ENCODE data around the gene KHDRBS2.

Gene KHDRBS2

GRCh38 chr6:62285612-62286469, at the start of gene KHDRBS2:
TSS of gene KHDRBS2 (minus strand) at chr6:62286225.
- DNase-seq (ENCODE audit: low read depth), result peak; percentile 0

DNA sequence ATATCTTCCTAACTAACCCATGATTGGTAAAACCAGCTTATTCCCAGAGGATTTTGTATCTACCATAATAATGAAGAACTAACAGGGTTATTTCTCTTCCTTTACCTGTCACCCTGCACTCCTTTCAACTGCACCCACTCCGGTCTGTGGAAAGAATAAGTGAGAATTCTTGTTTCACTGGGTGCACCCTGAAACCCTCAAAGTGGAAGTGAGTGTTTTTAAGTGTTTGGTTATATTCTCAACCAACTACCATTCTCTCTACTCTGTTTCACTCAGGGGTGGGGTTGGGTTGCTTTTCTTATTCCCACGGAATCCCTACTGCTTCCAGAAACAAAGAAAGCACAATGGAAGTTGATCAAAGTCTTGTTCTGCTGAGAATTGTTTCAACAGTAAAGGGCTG, 42.6 kb upstream of the KHDRBS2 start:
- DNase-seq (ENCODE audit: low read depth), result no peak

DNA sequence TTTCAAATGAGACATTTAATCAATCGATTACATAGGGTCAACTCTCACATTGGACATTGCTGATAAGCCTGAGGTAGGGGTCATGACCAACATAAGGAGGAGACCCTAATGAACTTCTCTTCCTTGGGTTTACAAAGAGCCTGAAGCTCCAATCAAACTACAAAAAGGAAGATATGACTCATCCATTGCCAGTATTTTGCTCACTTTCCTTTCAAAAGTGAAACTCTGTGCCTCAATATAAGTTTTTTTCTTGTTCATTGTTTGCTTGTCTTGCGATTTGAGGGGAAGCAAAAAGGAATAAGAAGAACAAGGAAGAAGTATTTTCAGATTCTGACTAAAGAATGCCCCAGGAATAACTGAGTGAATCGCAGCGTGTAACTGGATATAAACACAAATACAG, 38.8 kb upstream of the KHDRBS2 start:
- DNase-seq (ENCODE audit: low read depth), result no peak

- DNase-seq (ENCODE audit: low read depth), result no peak
These were observed 37.9 kb upstream of the KHDRBS2 start for GRCh38 chr6:62323818-62324431.

DNA sequence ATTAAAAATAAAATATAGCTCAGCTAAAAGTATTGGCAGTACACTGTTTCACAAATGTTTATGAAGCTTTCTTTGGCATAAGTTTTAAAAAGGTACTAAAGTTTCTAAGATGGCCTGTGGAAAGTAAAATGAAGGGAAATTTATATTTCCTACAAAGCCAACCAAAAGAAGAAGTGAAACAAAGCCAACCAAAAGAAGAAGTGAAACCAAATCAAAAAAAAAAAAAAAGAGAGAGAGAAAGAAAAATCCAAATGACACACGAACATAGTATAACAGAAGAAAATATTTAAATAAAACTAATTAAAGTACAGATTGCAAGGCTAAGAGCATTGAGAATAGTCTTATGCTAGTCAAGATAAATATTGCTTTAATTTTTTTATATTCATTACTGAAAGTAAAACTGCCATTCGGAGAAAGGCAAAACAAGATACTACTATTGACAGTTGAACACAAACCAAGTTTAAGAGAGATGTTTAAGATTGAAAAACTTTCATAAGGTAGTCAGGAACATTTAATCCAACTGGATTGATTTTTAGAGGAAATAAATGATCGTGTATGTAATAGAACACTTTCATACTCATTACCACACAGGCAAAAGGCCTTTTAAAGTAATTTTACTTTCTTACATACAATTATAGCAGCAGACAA, 12.8 kb upstream of the KHDRBS2 start:
- no peak for DNase-seq (ENCODE audit: low read depth)

DNA sequence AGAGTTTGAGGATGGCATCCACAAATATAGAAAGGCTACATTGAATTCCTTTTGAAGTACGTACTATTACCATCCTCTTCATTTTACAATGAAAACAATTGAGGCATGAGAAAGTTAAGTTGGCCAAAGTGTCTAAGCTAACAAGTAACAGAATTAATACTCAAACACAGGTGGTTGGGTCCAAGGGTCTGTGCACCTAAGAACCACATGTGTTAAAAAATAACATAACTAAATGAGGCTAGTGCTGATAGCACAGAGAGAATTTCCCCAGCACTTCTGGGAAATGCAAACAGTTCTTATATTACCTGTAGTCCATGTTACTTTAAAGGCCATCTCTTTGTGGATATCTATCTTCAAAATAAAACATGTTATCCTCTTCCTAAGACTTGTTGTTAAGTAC, 10.5 kb upstream of the KHDRBS2 start:
- no peak for DNase-seq (ENCODE audit: low read depth)

GRCh38 chr6:62288974-62289373, 2.9 kb upstream of the KHDRBS2 start:
- DNase-seq (ENCODE audit: low read depth), result no peak

DNA sequence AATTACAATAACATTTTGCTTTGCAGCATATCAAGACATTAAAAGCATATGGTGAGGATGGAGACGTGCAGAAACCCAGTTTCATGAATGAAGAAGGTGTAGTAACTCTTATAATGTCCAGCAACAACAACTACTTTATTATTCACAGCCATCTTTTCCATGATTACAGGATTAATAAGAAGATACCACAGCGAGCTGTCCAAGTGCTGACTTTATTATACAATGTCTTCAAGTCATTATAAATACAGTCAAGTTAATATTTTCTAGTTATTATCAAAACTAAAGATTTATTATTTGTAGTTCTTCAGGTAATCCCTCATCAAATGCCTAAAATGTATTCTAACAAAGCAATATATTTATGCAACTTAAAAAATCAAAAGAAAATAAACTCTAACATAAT, 2.5 kb upstream of the KHDRBS2 start:
- no peak for DNase-seq (ENCODE audit: low read depth)

DNA sequence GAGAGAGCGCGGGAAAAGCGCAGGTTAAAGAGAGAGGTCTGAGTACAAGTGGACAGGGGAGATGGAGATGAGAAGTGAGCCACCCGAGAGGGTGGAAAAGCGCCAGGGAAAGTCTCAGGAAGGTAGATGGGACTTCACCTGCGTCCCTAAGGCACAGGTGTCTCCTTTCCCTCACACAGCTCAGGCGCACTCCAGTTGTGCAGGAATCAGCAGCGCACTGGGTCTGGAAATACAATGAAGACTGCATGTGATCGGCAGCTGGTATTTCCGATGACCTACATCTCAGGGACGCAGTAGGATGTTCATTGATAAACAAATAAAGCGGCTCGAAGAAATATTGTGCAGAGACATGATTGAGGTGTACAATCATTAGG, 432 bp upstream of the KHDRBS2 start:
- no peak for DNase-seq (ENCODE audit: low read depth)

GRCh38 chr6:62284725-62285124, 1.3 kb downstream of the KHDRBS2 start:
- no peak for DNase-seq (ENCODE audit: low read depth)

DNA sequence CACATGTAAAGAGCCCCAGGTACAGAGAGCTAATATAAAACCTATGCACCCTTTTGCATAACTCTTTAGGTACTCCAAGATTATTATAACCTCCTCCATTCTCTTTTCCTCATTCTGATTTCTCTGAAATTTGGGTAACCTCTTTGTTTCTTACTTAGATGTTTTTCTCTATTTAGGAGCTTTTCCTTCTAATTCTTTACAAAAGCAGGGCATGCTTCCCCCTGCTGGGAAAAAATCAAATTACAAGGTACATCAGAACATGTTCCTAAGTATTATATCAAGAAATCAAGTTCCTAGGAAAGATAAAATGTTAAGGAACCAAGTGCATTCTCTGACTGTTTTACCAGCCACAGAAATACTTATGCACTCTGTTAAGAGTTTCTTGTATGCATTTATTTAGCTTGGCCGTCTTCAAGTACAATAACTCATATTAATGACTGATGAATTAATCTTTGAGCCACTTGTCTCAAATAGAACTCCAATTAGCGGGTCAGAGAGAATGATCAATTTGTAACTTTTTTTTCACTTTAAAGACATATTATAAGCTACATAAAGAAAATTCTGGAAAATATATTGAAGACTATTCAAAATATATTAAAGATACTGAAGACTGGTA, 2.1 kb downstream of the KHDRBS2 start:
- DNase-seq (ENCODE audit: low read depth), result no peak

DNA sequence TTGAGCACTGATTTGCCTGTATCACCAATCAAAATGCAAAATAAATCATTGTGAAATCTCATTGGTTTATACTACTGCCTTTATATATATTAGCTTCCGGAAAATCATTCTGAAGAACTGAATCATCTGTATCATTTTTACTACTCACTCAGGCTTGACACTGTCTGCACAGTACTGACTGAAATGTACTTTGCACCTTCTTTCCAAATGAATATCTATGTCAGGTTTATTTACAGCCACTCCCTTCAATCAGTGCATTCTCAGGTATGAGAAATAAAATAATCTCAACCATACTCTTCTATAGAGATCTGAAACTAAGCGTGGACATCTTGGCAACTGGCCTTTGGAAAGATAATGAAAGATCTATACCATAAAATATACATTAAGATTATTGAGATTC, 2.7 kb downstream of the KHDRBS2 start:
- no peak for DNase-seq (ENCODE audit: low read depth)

- DNase-seq (ENCODE audit: low read depth), result no peak
These were observed 5.9 kb downstream of the KHDRBS2 start for GRCh38 chr6:62280099-62280498.

GRCh38 chr6:62272114-62272513, 13.9 kb downstream of the KHDRBS2 start:
- DNase-seq (ENCODE audit: low read depth), result no peak

GRCh38 chr6:62265906-62266525, 20.0 kb downstream of the KHDRBS2 start:
- DNase-seq (ENCODE audit: low read depth), result no peak

- no peak for DNase-seq (ENCODE audit: low read depth)
These were observed 23.7 kb downstream of the KHDRBS2 start for GRCh38 chr6:62262283-62262682.

GRCh38 chr6:62246087-62246486, 39.9 kb downstream of the KHDRBS2 start:
- no peak for DNase-seq (ENCODE audit: low read depth)

- no peak for DNase-seq (ENCODE audit: low read depth)
These were observed 49.2 kb downstream of the KHDRBS2 start for GRCh38 chr6:62236784-62237183.

GRCh38 chr6:62229231-62229630, 56.8 kb downstream of the KHDRBS2 start:
- no peak for DNase-seq (ENCODE audit: low read depth)

GRCh38 chr6:62217866-62218265, 68.2 kb downstream of the KHDRBS2 start:
- DNase-seq (ENCODE audit: low read depth), result no peak

DNA sequence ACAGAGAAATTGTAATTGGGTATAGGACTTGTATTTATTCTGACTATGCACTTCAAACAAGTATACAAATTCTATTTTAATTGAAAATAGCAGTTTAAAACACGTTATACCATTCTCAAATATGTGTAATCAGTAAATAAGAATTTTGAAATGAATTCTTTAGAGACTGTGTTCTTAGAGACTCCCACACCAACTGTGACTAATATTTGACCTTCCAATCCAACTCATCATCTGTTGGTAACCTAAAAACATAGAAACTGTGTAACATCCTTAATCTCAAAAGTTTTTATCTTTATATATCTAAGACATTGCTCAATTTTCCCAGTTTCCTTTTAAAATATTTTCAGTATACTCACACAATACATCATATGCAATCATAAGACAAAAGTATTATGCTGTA, 83.9 kb downstream of the KHDRBS2 start:
- no peak for DNase-seq (ENCODE audit: low read depth)

- DNase-seq (ENCODE audit: low read depth), result no peak
These were observed 93.4 kb downstream of the KHDRBS2 start for GRCh38 chr6:62192593-62192992.

Measured in stimulated activated CD8-positive, alpha-beta memory T cell treated with anti-CD3 and anti-CD28 coated beads, Interleukin-7, amount 100 ng/mL, for 24 hours (primary cell).